Panc1 (cell line): ENCODE data around the gene CARMIL1. TPM values are rescaled to one million over a fixed set of nuclear protein-coding genes. Genes with fewer than 3 reads are reported as not detected.

Source experiments
- ATAC-seq: fragments of 200-7000 bp; cut with Tn5 transposase; 2 replicates; pipeline ENCODE4 v1.9.1; 2020; ENCODE audit warnings: mild to moderate bottlenecking, moderate library complexity
- BruUV-seq: library from RNA; stranded (reverse); fragments of 400-500 nt; replicated peaks from 2 replicates; lab custom pipeline; 2021; lab: Mats Ljungman, UMichigan
- CTCF ChIA-PET: fragments of 300-600 bp; sonication (Branson Sonifier 250); formaldehyde crosslinking; loops from one replicate; lab custom pipeline; 2022; ENCODE audit warnings: antibody characterized with exemption; lab: Charles Lee
- POLR2A ChIA-PET: fragments of 300-600 bp; sonication (Branson Sonifier 250); formaldehyde crosslinking; loops from one replicate; lab custom pipeline; 2022; ENCODE audit warnings: antibody characterized with exemption; lab: Charles Lee
- DNase-seq: peaks from one replicate; pipeline ENCODE4 v3.0.0-alpha.2; 2010; ENCODE audit warnings: low read depth, low spot score
- H3K27ac ChIP-seq: 2 replicates; pipeline ENCODE4 v1.5.1; 2011; ENCODE audit warnings: mild to moderate bottlenecking, low read length, inconsistent platforms
- H3K27me3 ChIP-seq: fragments of 200-500 bp; sonication (Bioruptor generic); 2 replicates; pipeline ENCODE4 v1.6.0; 2014; ENCODE audit warnings: low read length, inconsistent platforms; ENCODE audit not compliant: control insufficient read depth, insufficient read depth
- H3K36me3 ChIP-seq: fragments of 200-500 bp; sonication (Bioruptor generic); 2 replicates; pipeline ENCODE4 v1.5.1; 2014; ENCODE audit warnings: inconsistent platforms, mild to moderate bottlenecking, low read length, moderate library complexity; ENCODE audit not compliant: control insufficient read depth, insufficient read depth
- H3K4me1 ChIP-seq: 2 replicates; pipeline ENCODE4 v1.5.1; 2011; ENCODE audit warnings: inconsistent platforms, mild to moderate bottlenecking, low read length, moderate library complexity; ENCODE audit not compliant: control insufficient read depth, insufficient read depth
- H3K4me3 ChIP-seq, 2 experiments: 2 replicates each; pipeline ENCODE4 v1.5.1; 2011 to 2012; ENCODE audit warnings: low read depth in 2 of 2, low read length in 2 of 2, mild to moderate bottlenecking in 2 of 2, inconsistent platforms in 1 of 2, moderate library complexity in 1 of 2
- H3K9me3 ChIP-seq: fragments of 200-500 bp; sonication (Bioruptor generic); 2 replicates; pipeline ENCODE4 v1.5.1; 2014; ENCODE audit warnings: low read depth, mild to moderate bottlenecking, inconsistent platforms, low read length, moderate library complexity; ENCODE audit not compliant: control insufficient read depth, insufficient read depth
- POLR2AphosphoS5 ChIP-seq: IDR thresholded peaks from 2 replicates; pipeline ENCODE4 v1.6.1; 2012; ENCODE audit warnings: mild to moderate bottlenecking, low read depth, low read length, moderate library complexity
- SIN3A ChIP-seq: IDR thresholded peaks from 2 replicates; pipeline ENCODE4 v1.6.1; 2012; ENCODE audit warnings: low read depth, mild to moderate bottlenecking, low read length, moderate library complexity, borderline replicate concordance; ENCODE audit not compliant: insufficient read depth
- TCF7L2 ChIP-seq: IDR thresholded peaks from 2 replicates; pipeline ENCODE4 v1.6.1; 2011; ENCODE audit warnings: mild to moderate bottlenecking, low read depth, low read length, inconsistent platforms
- in situ Hi-C: cut with HindIII; loops from 2 replicates; pipeline ENCODE4 v1.10.0; 2016; ENCODE audit warnings: low sequenced_read_pairs, low pct_unique_long_range_greater_than_20kb
- intact Hi-C: fragments of 100-400 bp; cut with micrococcal nuclease; formaldehyde crosslinking; loops from one replicate; pipeline ENCODE4 v1.10.0; 2022; ENCODE audit not compliant: unreplicated experiment
- total RNA-seq: library from RNA; stranded (reverse); gene quantifications from one replicate; pipeline ENCODE4 v1.2.1, GENCODE V29; 2021; ENCODE audit not compliant: unreplicated experiment
- TF ChIP-seq, protein P1 (sequence below), 2 experiments: IDR thresholded peaks; 2 replicates each; pipeline ENCODE4 v1.6.1; 2011 to 2012; ENCODE audit warnings: low read depth in 2 of 2, control low read depth in 1 of 2, low read length in 1 of 2, mild to moderate bottlenecking in 1 of 2, moderate library complexity in 1 of 2; ENCODE audit not compliant: insufficient read depth in 1 of 2
- TF ChIP-seq, protein P2 (sequence below): fragments of 450-650 bp; IDR thresholded peaks from 2 replicates; pipeline ENCODE4 v1.5.1; 2017; ENCODE audit warnings: mild to moderate bottlenecking

CARMIL1 gene
- total RNA-seq, 1 experiment from 2014 or later: 4.0 TPM

DNA sequence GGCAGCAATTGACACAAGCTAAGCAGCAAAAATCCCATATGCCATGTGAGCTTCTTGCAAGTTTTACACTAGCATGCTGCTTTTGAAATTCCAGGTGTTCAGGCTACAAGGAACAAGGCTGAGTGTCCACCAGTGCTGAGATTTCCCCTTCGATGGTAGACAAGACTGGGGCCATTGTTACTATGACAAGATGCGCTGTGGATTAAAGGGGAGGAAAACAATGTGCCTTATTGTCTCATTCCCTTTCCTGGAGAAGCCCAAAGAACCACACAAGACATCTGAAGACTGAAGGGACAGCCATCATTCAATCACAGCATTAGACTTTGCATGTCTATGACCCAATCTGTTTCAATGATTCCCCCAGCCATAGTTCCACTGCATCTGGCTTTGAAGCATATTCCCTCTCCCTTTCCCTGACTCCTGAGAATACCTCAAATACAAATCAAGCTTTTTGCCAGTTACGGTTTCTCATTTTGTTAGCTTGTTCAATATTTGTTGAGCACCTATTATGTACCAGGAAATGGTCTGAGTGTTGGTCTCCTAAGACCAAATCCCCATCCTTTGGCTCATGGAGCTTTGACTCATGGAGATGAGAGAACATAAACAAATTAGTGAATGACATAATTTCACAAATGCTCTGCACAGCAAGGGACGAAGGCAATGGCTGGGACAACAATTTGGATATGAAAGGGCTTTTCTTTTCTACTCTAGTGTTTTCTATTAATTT, 349.5 kb downstream of the CARMIL1 start:
- Histone ChIP-seq H3K27me3 (no peaks in the 10 kb centered on the region), H3K9me3 (no peaks in the 10 kb centered on the region), H3K4me1 (no peaks in the 10 kb centered on the region), H3K27ac (no peak overlapping the region), H3K4me3 (no peak overlapping the region), H3K36me3 (no peaks in the 10 kb centered on the region)
- ChIA-PET POLR2A (no interaction called here), CTCF (no interaction called here)
- no TSS peak for BruUV-seq
- intact Hi-C loops: no loop called here
- no peak for DNase-seq
- in situ Hi-C loops: no loop called here
- no peak for ATAC-seq
- TF ChIP-seq TCF7L2 (no peak), SIN3A (no peak), POLR2AphosphoS5 (no peak)
- TF ChIP-seq, protein P1, sequence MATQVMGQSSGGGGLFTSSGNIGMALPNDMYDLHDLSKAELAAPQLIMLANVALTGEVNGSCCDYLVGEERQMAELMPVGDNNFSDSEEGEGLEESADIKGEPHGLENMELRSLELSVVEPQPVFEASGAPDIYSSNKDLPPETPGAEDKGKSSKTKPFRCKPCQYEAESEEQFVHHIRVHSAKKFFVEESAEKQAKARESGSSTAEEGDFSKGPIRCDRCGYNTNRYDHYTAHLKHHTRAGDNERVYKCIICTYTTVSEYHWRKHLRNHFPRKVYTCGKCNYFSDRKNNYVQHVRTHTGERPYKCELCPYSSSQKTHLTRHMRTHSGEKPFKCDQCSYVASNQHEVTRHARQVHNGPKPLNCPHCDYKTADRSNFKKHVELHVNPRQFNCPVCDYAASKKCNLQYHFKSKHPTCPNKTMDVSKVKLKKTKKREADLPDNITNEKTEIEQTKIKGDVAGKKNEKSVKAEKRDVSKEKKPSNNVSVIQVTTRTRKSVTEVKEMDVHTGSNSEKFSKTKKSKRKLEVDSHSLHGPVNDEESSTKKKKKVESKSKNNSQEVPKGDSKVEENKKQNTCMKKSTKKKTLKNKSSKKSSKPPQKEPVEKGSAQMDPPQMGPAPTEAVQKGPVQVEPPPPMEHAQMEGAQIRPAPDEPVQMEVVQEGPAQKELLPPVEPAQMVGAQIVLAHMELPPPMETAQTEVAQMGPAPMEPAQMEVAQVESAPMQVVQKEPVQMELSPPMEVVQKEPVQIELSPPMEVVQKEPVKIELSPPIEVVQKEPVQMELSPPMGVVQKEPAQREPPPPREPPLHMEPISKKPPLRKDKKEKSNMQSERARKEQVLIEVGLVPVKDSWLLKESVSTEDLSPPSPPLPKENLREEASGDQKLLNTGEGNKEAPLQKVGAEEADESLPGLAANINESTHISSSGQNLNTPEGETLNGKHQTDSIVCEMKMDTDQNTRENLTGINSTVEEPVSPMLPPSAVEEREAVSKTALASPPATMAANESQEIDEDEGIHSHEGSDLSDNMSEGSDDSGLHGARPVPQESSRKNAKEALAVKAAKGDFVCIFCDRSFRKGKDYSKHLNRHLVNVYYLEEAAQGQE (IDR thresholded peaks at IDR 0.05; ENCODE audit: insufficient read depth in 1 of 2, low read depth in 2 of 2, low read length in 1 of 2): no peak
- TF ChIP-seq, protein P2, sequence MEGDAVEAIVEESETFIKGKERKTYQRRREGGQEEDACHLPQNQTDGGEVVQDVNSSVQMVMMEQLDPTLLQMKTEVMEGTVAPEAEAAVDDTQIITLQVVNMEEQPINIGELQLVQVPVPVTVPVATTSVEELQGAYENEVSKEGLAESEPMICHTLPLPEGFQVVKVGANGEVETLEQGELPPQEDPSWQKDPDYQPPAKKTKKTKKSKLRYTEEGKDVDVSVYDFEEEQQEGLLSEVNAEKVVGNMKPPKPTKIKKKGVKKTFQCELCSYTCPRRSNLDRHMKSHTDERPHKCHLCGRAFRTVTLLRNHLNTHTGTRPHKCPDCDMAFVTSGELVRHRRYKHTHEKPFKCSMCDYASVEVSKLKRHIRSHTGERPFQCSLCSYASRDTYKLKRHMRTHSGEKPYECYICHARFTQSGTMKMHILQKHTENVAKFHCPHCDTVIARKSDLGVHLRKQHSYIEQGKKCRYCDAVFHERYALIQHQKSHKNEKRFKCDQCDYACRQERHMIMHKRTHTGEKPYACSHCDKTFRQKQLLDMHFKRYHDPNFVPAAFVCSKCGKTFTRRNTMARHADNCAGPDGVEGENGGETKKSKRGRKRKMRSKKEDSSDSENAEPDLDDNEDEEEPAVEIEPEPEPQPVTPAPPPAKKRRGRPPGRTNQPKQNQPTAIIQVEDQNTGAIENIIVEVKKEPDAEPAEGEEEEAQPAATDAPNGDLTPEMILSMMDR: no peak

DNA sequence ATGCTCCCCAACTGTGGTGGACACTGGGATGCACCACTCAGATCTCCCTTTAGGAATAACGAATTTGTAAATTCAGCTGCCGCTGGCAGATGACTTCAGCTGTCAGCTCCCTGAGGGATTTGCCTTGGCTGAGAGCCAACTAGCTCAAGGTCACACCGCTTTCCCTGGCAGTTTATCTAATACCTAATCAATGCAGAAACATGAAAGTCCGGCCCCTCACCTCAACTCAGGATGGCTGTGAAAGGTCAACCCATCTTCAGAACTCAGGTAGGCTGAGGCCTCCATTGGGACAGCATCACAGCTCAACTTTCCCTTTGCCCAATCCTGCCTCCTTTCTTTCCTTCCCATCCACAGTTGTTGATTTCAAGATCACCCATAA, 350.0 kb downstream of the CARMIL1 start:
- POLR2A ChIA-PET: no interaction called here
- in situ Hi-C loops: no loop called here
- BruUV-seq: no TSS peak
- Histone ChIP-seq H3K36me3 (no peaks in the 10 kb centered on the region), H3K4me3 (no peak overlapping the region), H3K4me1 (no peaks in the 10 kb centered on the region), H3K27me3 (no peaks in the 10 kb centered on the region), H3K9me3 (no peaks in the 10 kb centered on the region), H3K27ac (no peak overlapping the region)
- CTCF ChIA-PET: no interaction called here
- no peak for ATAC-seq
- TF ChIP-seq, protein P1 (IDR thresholded peaks at IDR 0.05; ENCODE audit: insufficient read depth in 1 of 2, low read depth in 2 of 2, low read length in 1 of 2): no peak
- TF ChIP-seq POLR2AphosphoS5 (no peak), SIN3A (no peak), TCF7L2 (no peak)
- TF ChIP-seq, protein P2: no peak
- intact Hi-C loops: no loop called here
- DNase-seq: no peak
